Measurements from ENCODE around the gene ENPP1.
"Not testable (repeated sequence)": the region's sequence is repeated elsewhere in the genome, so short reads cannot be mapped to it uniquely, and the experiment has no call there.

DNA sequence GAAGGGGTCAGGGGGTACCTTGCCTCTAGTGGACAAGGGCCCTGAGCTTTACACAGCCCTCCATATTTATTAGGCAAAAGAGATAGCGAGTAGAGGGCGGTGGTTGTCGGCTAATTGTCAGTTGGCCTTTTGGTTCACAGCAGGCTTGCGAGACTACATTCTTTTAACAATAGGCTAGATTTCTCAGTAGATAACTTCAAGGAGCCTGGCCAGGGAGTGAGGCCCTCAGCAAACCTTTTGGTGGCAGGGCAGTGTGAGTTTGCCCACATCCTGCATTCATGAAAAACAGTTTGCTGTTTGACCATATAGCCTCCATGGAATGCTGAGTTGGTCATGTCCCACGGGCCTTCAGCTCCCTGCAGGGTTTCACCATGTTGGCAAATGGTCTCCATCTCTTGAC is 51.8 kb downstream of the ENPP1 start:
- not testable (repeated sequence) for TF ChIP-seq POLR2A (IDR thresholded peaks at IDR 0.05)
- TF ChIP-seq, protein P1, sequence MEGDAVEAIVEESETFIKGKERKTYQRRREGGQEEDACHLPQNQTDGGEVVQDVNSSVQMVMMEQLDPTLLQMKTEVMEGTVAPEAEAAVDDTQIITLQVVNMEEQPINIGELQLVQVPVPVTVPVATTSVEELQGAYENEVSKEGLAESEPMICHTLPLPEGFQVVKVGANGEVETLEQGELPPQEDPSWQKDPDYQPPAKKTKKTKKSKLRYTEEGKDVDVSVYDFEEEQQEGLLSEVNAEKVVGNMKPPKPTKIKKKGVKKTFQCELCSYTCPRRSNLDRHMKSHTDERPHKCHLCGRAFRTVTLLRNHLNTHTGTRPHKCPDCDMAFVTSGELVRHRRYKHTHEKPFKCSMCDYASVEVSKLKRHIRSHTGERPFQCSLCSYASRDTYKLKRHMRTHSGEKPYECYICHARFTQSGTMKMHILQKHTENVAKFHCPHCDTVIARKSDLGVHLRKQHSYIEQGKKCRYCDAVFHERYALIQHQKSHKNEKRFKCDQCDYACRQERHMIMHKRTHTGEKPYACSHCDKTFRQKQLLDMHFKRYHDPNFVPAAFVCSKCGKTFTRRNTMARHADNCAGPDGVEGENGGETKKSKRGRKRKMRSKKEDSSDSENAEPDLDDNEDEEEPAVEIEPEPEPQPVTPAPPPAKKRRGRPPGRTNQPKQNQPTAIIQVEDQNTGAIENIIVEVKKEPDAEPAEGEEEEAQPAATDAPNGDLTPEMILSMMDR (IDR thresholded peaks at IDR 0.05), result not testable (repeated sequence)

Measured in uterus (tissue), 2 donors.